Thyroid gland (tissue), 4 donors: ENCODE results near the gene MAF.

Experiments used
- CTCF ChIP-seq, 6 experiments: fragments of 200-600 bp in 3 of 6; fragments of 450-650 bp in 3 of 6; sonication (generic) in 3 of 6; IDR thresholded peaks; one replicate each; pipeline ENCODE4 v1.5.1; 2016 to 2019; ENCODE audit warnings: antibody characterized with exemption in 6 of 6, mild to moderate bottlenecking in 2 of 6, inconsistent platforms in 1 of 6, moderate library complexity in 1 of 6
- POLR2A ChIP-seq, 2 donors: fragments of 450-650 bp; IDR thresholded peaks; one replicate each; pipeline ENCODE4 v1.6.1; 2017; ENCODE audit warnings: antibody characterized with exemption in 2 of 2, mild to moderate bottlenecking in 2 of 2, moderate library complexity in 1 of 2

GRCh38 chr16:79595931-79596450, 4.5 kb downstream of the MAF start:
- TF ChIP-seq CTCF (IDR thresholded peaks at IDR 0.05) = no peak
- no peak for TF ChIP-seq POLR2A (IDR thresholded peaks at IDR 0.05)
